Karpas-422 (cell line): Measurements from ENCODE around the gene RDM1. TPM values are rescaled to one million over a fixed set of nuclear protein-coding genes. Genes with fewer than 3 reads are reported as not detected.
"Not testable (repeated sequence)": the region's sequence is repeated elsewhere in the genome, so short reads cannot be mapped to it uniquely, and the experiment has no call there.

Experiments used
- DNase-seq: peaks from one replicate; pipeline ENCODE4 v3.0.0-alpha.2; 2015
- H2AFZ ChIP-seq: fragments of 200-600 bp; sonication (generic); 2 replicates; pipeline ENCODE4 v1.6.1; 2014; ENCODE audit warnings: antibody characterized with exemption, low read length, mixed read lengths
- H3K27ac ChIP-seq: fragments of 200-600 bp; sonication (generic); 2 replicates; pipeline ENCODE4 v1.5.1; 2014; ENCODE audit warnings: mild to moderate bottlenecking, low read length, moderate library complexity
- H3K27me3 ChIP-seq: fragments of 200-600 bp; sonication (generic); 2 replicates; pipeline ENCODE4 v1.6.1; 2014; ENCODE audit warnings: low read length, mixed read lengths
- H3K36me3 ChIP-seq: fragments of 200-600 bp; sonication (generic); 2 replicates; pipeline ENCODE4 v1.6.1; 2014; ENCODE audit warnings: low read length, mixed read lengths; ENCODE audit not compliant: insufficient read depth
- H3K4me1 ChIP-seq: fragments of 200-600 bp; sonication (generic); 2 replicates; pipeline ENCODE4 v1.6.1; 2014; ENCODE audit warnings: mild to moderate bottlenecking, low read length, mixed read lengths
- H3K4me2 ChIP-seq: fragments of 200-600 bp; sonication (generic); 2 replicates; pipeline ENCODE4 v1.6.1; 2014; ENCODE audit warnings: low read length, low read depth, mild to moderate bottlenecking; ENCODE audit not compliant: poor library complexity, severe bottlenecking
- H3K4me3 ChIP-seq: fragments of 200-600 bp; sonication (generic); 2 replicates; pipeline ENCODE4 v1.5.1; 2014; ENCODE audit warnings: mild to moderate bottlenecking, antibody characterized with exemption, low read length, mixed read lengths
- H3K79me2 ChIP-seq: fragments of 200-600 bp; sonication (generic); 2 replicates; pipeline ENCODE4 v1.6.1; 2014; ENCODE audit warnings: mild to moderate bottlenecking, low read length, mixed read lengths
- H3K9ac ChIP-seq: fragments of 200-600 bp; sonication (generic); 2 replicates; pipeline ENCODE4 v1.6.0; 2014; ENCODE audit warnings: low read length
- H3K9me2 ChIP-seq: fragments of 200-600 bp; sonication (generic), shearing (Covaris generic); replicated peaks from 2 replicates; pipeline ENCODE4 v1.6.0; 2014; ENCODE audit warnings: mild to moderate bottlenecking, low read length, moderate library complexity; ENCODE audit not compliant: insufficient read depth
- H3K9me3 ChIP-seq: fragments of 300-700, 200-600 bp; sonication (generic); 2 replicates; pipeline ENCODE4 v1.6.1; 2014; ENCODE audit warnings: low read length, mixed read lengths
- H4K20me1 ChIP-seq: fragments of 200-600 bp; sonication (generic); 2 replicates; pipeline ENCODE4 v1.6.1; 2014; ENCODE audit warnings: mild to moderate bottlenecking, antibody characterized with exemption, low read length, low read depth; ENCODE audit not compliant: insufficient read depth
- total RNA-seq: library from RNA; depleted of rRNA; stranded (reverse); fragments of >200 nt; shearing (Covaris generic); gene quantifications from 2 replicates; pipeline ENCODE4 v1.2.3, GENCODE V29; 2014; ENCODE audit warnings: low replicate concordance

RDM1 gene
- total RNA-seq, 1 experiment from 2014 or later: 11.0 TPM

- no peaks in the 10 kb centered on the region for H3K9me2 ChIP-seq
- no peak overlapping the region for H3K9ac ChIP-seq
- no peaks in the 10 kb centered on the region for H4K20me1 ChIP-seq
- no peak overlapping the region for H3K4me3 ChIP-seq
- H3K27ac ChIP-seq: no peak overlapping the region
- H3K36me3 ChIP-seq: no peaks in the 10 kb centered on the region
- H3K4me1 ChIP-seq: no peaks in the 10 kb centered on the region
- DNase-seq: no peak
- H3K4me2 ChIP-seq: no peak overlapping the region
- no peak overlapping the region for H2AFZ ChIP-seq
- H3K9me3 ChIP-seq: no peaks in the 10 kb centered on the region
- no peaks in the 10 kb centered on the region for H3K27me3 ChIP-seq
- H3K79me2 ChIP-seq: no peaks in the 10 kb centered on the region
Observed at GRCh38 chr17:35944151-35944550, 13.6 kb upstream of the RDM1 start.

- H3K27me3 ChIP-seq: no peaks in the 10 kb centered on the region
- H3K79me2 ChIP-seq: no peaks in the 10 kb centered on the region
- H2AFZ ChIP-seq: no peak within 1 kb of the TSS
- H3K4me1 ChIP-seq: no peaks in the 10 kb centered on the region
- no peak within 1 kb of the TSS for H3K4me3 ChIP-seq
- H3K4me2 ChIP-seq: no peak within 1 kb of the TSS
- H3K9ac ChIP-seq: no peak within 1 kb of the TSS
- no peaks in the 10 kb centered on the region for H3K9me3 ChIP-seq
- H4K20me1 ChIP-seq: no peaks in the 10 kb centered on the region
- H3K27ac ChIP-seq: no peak within 1 kb of the TSS
- no peaks in the 10 kb centered on the region for H3K9me2 ChIP-seq
- no peaks in the 10 kb centered on the region for H3K36me3 ChIP-seq
- no peak for DNase-seq
Observed at GRCh38 chr17:35943537-35943936, 13.0 kb upstream of the RDM1 start, which contains the start of gene LYZL6. LYZL6 (minus strand) TSS chr17:35943713; CDS start chr17:35939356, 4,357 bp downstream.

DNA sequence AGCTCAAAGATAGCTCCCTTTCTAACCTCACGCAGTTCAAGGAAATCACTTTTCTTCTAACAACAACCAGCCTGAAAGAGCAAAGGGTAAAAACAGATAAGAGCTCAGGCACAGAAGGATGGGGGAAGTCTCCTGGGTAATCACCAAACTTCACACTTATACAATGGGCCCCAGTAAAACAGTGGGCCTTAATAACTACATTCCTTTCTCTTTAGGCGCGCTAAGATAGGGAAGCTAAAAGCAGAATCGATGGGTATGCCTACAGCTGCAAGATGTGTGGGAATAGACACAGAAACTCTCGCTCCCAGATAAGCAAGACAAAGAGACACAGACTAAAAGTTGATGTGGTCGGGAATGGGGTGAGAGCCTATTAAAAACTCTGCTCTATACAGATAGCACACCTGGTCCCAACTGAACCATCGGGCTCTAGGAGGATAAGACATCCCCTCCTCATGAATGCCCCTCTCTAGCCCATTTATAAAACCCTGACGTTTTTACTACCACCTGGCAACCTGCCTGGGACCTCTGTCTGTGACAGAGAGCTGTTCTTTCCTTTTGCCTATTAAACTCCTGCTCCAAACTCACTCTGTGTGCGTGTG, 12.1 kb upstream of the RDM1 start:
- DNase-seq: no peak
- no peak overlapping the region for H3K4me3 ChIP-seq
- no peaks in the 10 kb centered on the region for H3K9me3 ChIP-seq
- no peaks in the 10 kb centered on the region for H3K79me2 ChIP-seq
- no peaks in the 10 kb centered on the region for H3K27me3 ChIP-seq
- no peaks in the 10 kb centered on the region for H3K4me1 ChIP-seq
- H2AFZ ChIP-seq: no peak overlapping the region
- no peaks in the 10 kb centered on the region for H3K36me3 ChIP-seq
- H3K4me2 ChIP-seq: no peak overlapping the region
- no peaks in the 10 kb centered on the region for H4K20me1 ChIP-seq
- H3K9me2 ChIP-seq: no peaks in the 10 kb centered on the region
- H3K27ac ChIP-seq: no peak overlapping the region
- no peak overlapping the region for H3K9ac ChIP-seq

DNA sequence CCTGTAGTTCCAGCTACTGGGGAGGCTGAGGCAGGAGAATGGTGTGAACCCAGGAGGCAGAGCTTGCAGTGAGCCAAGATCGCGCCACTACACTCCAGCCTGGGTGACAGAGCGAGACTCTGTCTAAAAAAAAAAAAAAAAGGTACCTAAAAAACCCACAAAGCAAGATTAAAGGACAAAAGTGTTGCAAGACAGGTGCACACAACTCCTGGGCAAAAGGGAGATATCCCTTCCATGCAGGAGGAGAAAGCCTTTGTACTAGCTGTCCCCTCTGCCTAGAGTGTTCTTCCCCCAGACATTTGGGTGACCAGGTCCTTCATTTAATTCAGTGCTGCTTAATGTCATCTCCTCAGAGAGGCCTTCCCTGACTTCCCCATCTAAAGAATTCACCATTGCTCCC, 7.9 kb upstream of the RDM1 start:
- not testable (repeated sequence) for H3K9ac ChIP-seq, H3K4me1 ChIP-seq, DNase-seq

DNA sequence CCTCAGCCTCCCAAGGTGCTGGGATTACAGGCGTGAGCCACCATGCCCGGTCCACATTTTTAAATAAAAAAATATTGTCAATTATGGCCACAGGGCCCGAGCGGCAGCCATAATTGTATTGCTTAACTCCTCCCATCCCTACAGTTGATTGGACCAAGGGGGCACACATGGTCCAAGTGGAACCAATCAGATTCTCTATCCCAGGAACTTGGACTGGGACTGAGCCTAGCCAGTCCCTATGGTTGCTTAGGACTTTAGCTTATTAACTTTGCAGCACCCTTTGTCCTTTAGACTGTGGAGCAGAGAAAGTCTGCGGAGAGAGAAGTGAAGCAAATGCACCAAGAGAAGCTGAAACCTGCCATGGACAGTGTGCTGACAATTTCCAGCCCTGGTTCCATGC, 5.5 kb upstream of the RDM1 start:
- H3K9ac ChIP-seq: no peak overlapping the region
- no peaks in the 10 kb centered on the region for H3K79me2 ChIP-seq
- H3K4me2 ChIP-seq: no peak overlapping the region
- H3K27ac ChIP-seq: no peak overlapping the region
- H4K20me1 ChIP-seq: no peaks in the 10 kb centered on the region
- peak overlapping the region; percentile 26; the same call in 1 of the 2 replicates for H2AFZ ChIP-seq
- no peaks in the 10 kb centered on the region for H3K36me3 ChIP-seq
- no peaks in the 10 kb centered on the region for H3K27me3 ChIP-seq
- no peaks in the 10 kb centered on the region for H3K9me3 ChIP-seq
- no peaks in the 10 kb centered on the region for H3K9me2 ChIP-seq
- H3K4me3 ChIP-seq: no peak overlapping the region
- peaks cover 1% of the 10 kb centered on the region for H3K4me1 ChIP-seq
- peak; percentile 78 for DNase-seq

More for the DNA sequence above, 7.9 kb upstream of the RDM1 start:
- H3K9me3 ChIP-seq, H2AFZ ChIP-seq, H3K4me2 ChIP-seq, H3K36me3 ChIP-seq, H4K20me1 ChIP-seq, H3K27me3 ChIP-seq, H3K27ac ChIP-seq, H3K4me3 ChIP-seq, H3K9me2 ChIP-seq, H3K79me2 ChIP-seq: not testable (repeated sequence)

GRCh38 chr17:35934760-35935159, 4.2 kb upstream of the RDM1 start:
- H3K4me3 ChIP-seq: no peak overlapping the region
- no peak overlapping the region for H2AFZ ChIP-seq
- H3K9me3 ChIP-seq: no peaks in the 10 kb centered on the region
- H3K27me3 ChIP-seq: no peaks in the 10 kb centered on the region
- no peaks in the 10 kb centered on the region for H4K20me1 ChIP-seq
- DNase-seq: no peak
- H3K9me2 ChIP-seq: no peaks in the 10 kb centered on the region
- H3K36me3 ChIP-seq: no peaks in the 10 kb centered on the region
- peaks cover 7% of the 10 kb centered on the region for H3K79me2 ChIP-seq
- peaks cover 10% of the 10 kb centered on the region for H3K4me1 ChIP-seq
- no peak overlapping the region for H3K4me2 ChIP-seq
- H3K9ac ChIP-seq: no peak overlapping the region
- H3K27ac ChIP-seq: no peak overlapping the region

GRCh38 chr17:35932586-35932985, 2.0 kb upstream of the RDM1 start:
- no peak overlapping the region for H3K4me3 ChIP-seq
- no peaks in the 10 kb centered on the region for H3K9me2 ChIP-seq
- no peaks in the 10 kb centered on the region for H3K27me3 ChIP-seq
- H3K9ac ChIP-seq: no peak overlapping the region
- no peak overlapping the region for H3K4me2 ChIP-seq
- no peaks in the 10 kb centered on the region for H3K9me3 ChIP-seq
- no peak overlapping the region for H2AFZ ChIP-seq
- H3K36me3 ChIP-seq: no peaks in the 10 kb centered on the region
- no peak overlapping the region for H3K27ac ChIP-seq
- peaks cover 16% of the 10 kb centered on the region for H3K4me1 ChIP-seq
- H4K20me1 ChIP-seq: no peaks in the 10 kb centered on the region
- no peak for DNase-seq
- H3K79me2 ChIP-seq: peaks cover 11% of the 10 kb centered on the region

GRCh38 chr17:35931794-35932425, 1.3 kb upstream of the RDM1 start:
- H2AFZ ChIP-seq: no peak overlapping the region
- no peak overlapping the region for H3K9ac ChIP-seq
- H4K20me1 ChIP-seq: no peaks in the 10 kb centered on the region
- no peak overlapping the region for H3K27ac ChIP-seq
- peaks cover 16% of the 10 kb centered on the region for H3K4me1 ChIP-seq
- no peaks in the 10 kb centered on the region for H3K9me3 ChIP-seq
- no peak overlapping the region for H3K4me2 ChIP-seq
- peaks cover 11% of the 10 kb centered on the region for H3K79me2 ChIP-seq
- no peaks in the 10 kb centered on the region for H3K9me2 ChIP-seq
- no peak for DNase-seq
- H3K36me3 ChIP-seq: no peaks in the 10 kb centered on the region
- H3K27me3 ChIP-seq: no peaks in the 10 kb centered on the region
- H3K4me3 ChIP-seq: no peak overlapping the region
